ENCODE measurements around the gene ST3GAL6.

The ST3GAL6 gene

GRCh38 chr3:98777286-98777685 is 14.1 kb downstream of the ST3GAL6 start:
- DNase-seq (ENCODE audit: low read depth, low spot score), result no peak

GRCh38 chr3:98777801-98778220 is 14.7 kb downstream of the ST3GAL6 start:
- no peak for DNase-seq (ENCODE audit: low read depth, low spot score)

- DNase-seq (ENCODE audit: low read depth, low spot score), result no peak
Measured at GRCh38 chr3:98778383-98778782, 15.2 kb downstream of the ST3GAL6 start.

GRCh38 chr3:98778852-98779413 is 15.8 kb downstream of the ST3GAL6 start:
- no peak for DNase-seq (ENCODE audit: low read depth, low spot score)

GRCh38 chr3:98779541-98780335 is 16.6 kb downstream of the ST3GAL6 start:
- no peak for DNase-seq (ENCODE audit: low read depth, low spot score)

- no peak for DNase-seq (ENCODE audit: low read depth, low spot score)
Measured at GRCh38 chr3:98780343-98780742, 17.2 kb downstream of the ST3GAL6 start.

GRCh38 chr3:98782824-98783500 is 19.8 kb downstream of the ST3GAL6 start:
- no peak for DNase-seq (ENCODE audit: low read depth, low spot score)

GRCh38 chr3:98784042-98784441 is 20.9 kb downstream of the ST3GAL6 start:
- DNase-seq (ENCODE audit: low read depth, low spot score), result no peak

GRCh38 chr3:98784666-98785600 is 21.8 kb downstream of the ST3GAL6 start:
- no peak for DNase-seq (ENCODE audit: low read depth, low spot score)

GRCh38 chr3:98786364-98787006 is 23.3 kb downstream of the ST3GAL6 start:
- no peak for DNase-seq (ENCODE audit: low read depth, low spot score)

GRCh38 chr3:98787181-98787580 is 24.0 kb downstream of the ST3GAL6 start:
- no peak for DNase-seq (ENCODE audit: low read depth, low spot score)

- DNase-seq (ENCODE audit: low read depth, low spot score), result no peak
Measured at GRCh38 chr3:98788651-98789050, 25.5 kb downstream of the ST3GAL6 start.

- no peak for DNase-seq (ENCODE audit: low read depth, low spot score)
Measured at GRCh38 chr3:98791341-98792325, 28.5 kb downstream of the ST3GAL6 start.

- DNase-seq (ENCODE audit: low read depth, low spot score), result no peak
Measured at GRCh38 chr3:98793971-98794370, 30.8 kb downstream of the ST3GAL6 start.

GRCh38 chr3:98796334-98796733 is 33.2 kb downstream of the ST3GAL6 start:
- DNase-seq (ENCODE audit: low read depth, low spot score), result no peak

- no peak for DNase-seq (ENCODE audit: low read depth, low spot score)
Measured at GRCh38 chr3:98797905-98798304, 34.8 kb downstream of the ST3GAL6 start.

- DNase-seq (ENCODE audit: low read depth, low spot score), result no peak
Measured at GRCh38 chr3:98798820-98799219, 35.7 kb downstream of the ST3GAL6 start.

- DNase-seq (ENCODE audit: low read depth, low spot score), result no peak
Measured at GRCh38 chr3:98799479-98799878, 36.3 kb downstream of the ST3GAL6 start.

GRCh38 chr3:98800401-98800800 is 37.3 kb downstream of the ST3GAL6 start:
- DNase-seq (ENCODE audit: low read depth, low spot score), result no peak

Measured in ELF-1 (cell line).